K562 (cell line): Measurements from ENCODE around the gene TRIM77. TPM values are rescaled to one million over a fixed set of nuclear protein-coding genes. Genes with fewer than 3 reads are reported as not detected.
"Not testable (repeated sequence)": the region's sequence is repeated elsewhere in the genome, so short reads cannot be mapped to it uniquely, and the experiment has no call there.

ENCODE experiments used
- ATAC-seq: fragments of 200-7000 bp; cut with Tn5 transposase; 3 replicates; pipeline ENCODE4 v1.9.1; 2020; ENCODE audit warnings: moderate library complexity
- Bru-seq: library from RNA; stranded (reverse); fragments of 400-500 nt; gene quantifications from one replicate; lab custom pipeline; 2021; lab: Mats Ljungman, UMichigan
- BruChase-seq, 2 experiments: library from RNA; stranded (reverse); fragments of 400-500 nt; gene quantifications; one replicate each; lab custom pipeline; 2021; lab: Mats Ljungman, UMichigan
- BruUV-seq: library from RNA; stranded (reverse); fragments of 400-500 nt; replicated peaks from 2 replicates; lab custom pipeline; 2021; lab: Mats Ljungman, UMichigan
- CTCF ChIA-PET: fragments of 300-600 bp; formaldehyde crosslinking; extraction: SDS; loops from one replicate; lab custom pipeline; 2021; ENCODE audit warnings: low intra/inter-chr PET ratio; lab: Yijun Ruan, JAX
- POLR2A ChIA-PET: fragments of 300-600, 350-650 bp; sonication (Branson Sonifier 250); formaldehyde crosslinking; extraction: SDS; loops from one replicate; lab custom pipeline; 2021; ENCODE audit warnings: antibody characterized with exemption, inconsistent platforms; lab: Yijun Ruan, JAX
- DNase-seq, 4 experiments: peaks; one replicate each; pipeline versions ENCODE4 v3.0.0 to v3.0.0-alpha.2; 2011 to 2018; ENCODE audit warnings: low spot score in 3 of 4, mixed read lengths in 3 of 4; ENCODE audit errors: extremely low read depth in 1 of 4
- FAIRE-seq: peaks from 2 replicates; lab custom pipeline; 2011; peaks lifted over from hg19 to GRCh38; lab: Jason Lieb, UNC
- H2AFZ ChIP-seq: 2 replicates; pipeline ENCODE4 v1.6.0; 2011; ENCODE audit warnings: low read depth, low read length, control low read depth, inconsistent platforms
- H3K27ac ChIP-seq: fragments of 200-600 bp; 3 replicates; pipeline ENCODE4 v1.8.0; 2011; ENCODE audit warnings: low read depth, mild to moderate bottlenecking, control low read depth, inconsistent platforms, low read length, moderate library complexity, mixed read lengths; ENCODE audit errors: extremely low read depth
- H3K27me3 ChIP-seq, 2 experiments: fragments of 300-600 bp in 1 of 2; 2 replicates in 1 of 2; 3 replicates in 1 of 2; pipeline versions ENCODE4 v1.6.0 to v1.8.0; 2011; ENCODE audit warnings: inconsistent platforms in 2 of 2, low read length in 2 of 2, mild to moderate bottlenecking in 1 of 2, mixed read lengths in 1 of 2, moderate library complexity in 1 of 2; ENCODE audit not compliant: control insufficient read depth in 2 of 2, insufficient read depth in 2 of 2
- H3K36me3 ChIP-seq: fragments of 300-600 bp; 3 replicates; pipeline ENCODE4 v1.8.0; 2011; ENCODE audit warnings: mild to moderate bottlenecking, low read length, inconsistent platforms; ENCODE audit not compliant: control insufficient read depth, insufficient read depth
- H3K4me1 ChIP-seq, 2 experiments: fragments of 200-600 bp in 1 of 2; replicated peaks in 1 of 2; 2 replicates in 1 of 2; 3 replicates in 1 of 2; pipeline versions ENCODE4 v1.5.1 to v1.8.0; 2011; ENCODE audit warnings: inconsistent platforms in 2 of 2, low read length in 2 of 2, mild to moderate bottlenecking in 1 of 2, mixed read lengths in 1 of 2, moderate library complexity in 1 of 2; ENCODE audit not compliant: control insufficient read depth in 2 of 2, insufficient read depth in 2 of 2
- H3K4me2 ChIP-seq: 2 replicates; pipeline ENCODE4 v1.6.1; 2011; ENCODE audit warnings: low read length, control low read depth, inconsistent platforms, mixed read lengths; ENCODE audit not compliant: insufficient read depth
- H3K4me3 ChIP-seq: fragments of 200-600 bp; sonication (generic), shearing (Covaris generic); 2 replicates; pipeline ENCODE4 v1.5.1; 2016; ENCODE audit warnings: control low read depth, inconsistent platforms
- H3K79me2 ChIP-seq: fragments of 200-600 bp; 3 replicates; pipeline ENCODE4 v1.8.0; 2011; ENCODE audit warnings: low read length, inconsistent platforms; ENCODE audit not compliant: control insufficient read depth, insufficient read depth
- H3K9ac ChIP-seq, 2 experiments: 2 replicates each; pipeline versions ENCODE4 v1.6.0 to v1.6.1; 2011; ENCODE audit warnings: low read depth in 2 of 2, low read length in 2 of 2, control low read depth in 1 of 2, inconsistent platforms in 1 of 2, mild to moderate bottlenecking in 1 of 2, mixed read lengths in 1 of 2; ENCODE audit not compliant: insufficient read depth in 1 of 2
- H3K9me1 ChIP-seq: one replicate; pipeline ENCODE4 v1.6.0; 2011; ENCODE audit warnings: inconsistent platforms, mild to moderate bottlenecking, low read length, moderate library complexity; ENCODE audit not compliant: control insufficient read depth, insufficient read depth
- H3K9me3 ChIP-seq: replicated peaks from 2 replicates; pipeline ENCODE4 v1.5.1; 2011; ENCODE audit warnings: low read depth, low read length, inconsistent platforms; ENCODE audit not compliant: control insufficient read depth, insufficient read depth
- H4K20me1 ChIP-seq: replicated peaks from 2 replicates; pipeline ENCODE4 v1.6.1; 2011; ENCODE audit warnings: low read length, inconsistent platforms, mixed read lengths; ENCODE audit not compliant: control insufficient read depth, insufficient read depth
- ARID3A ChIP-seq: IDR thresholded peaks from 2 replicates; pipeline ENCODE4 v1.6.1; 2012; ENCODE audit warnings: low read depth, low read length, improper control_type of control experiment, borderline replicate concordance
- MAFK ChIP-seq: IDR thresholded peaks from 2 replicates; pipeline ENCODE4 v1.6.1; 2011; ENCODE audit warnings: low read length, improper control_type of control experiment
- USF2 ChIP-seq: sonication (generic); formaldehyde crosslinking; IDR thresholded peaks from 2 replicates; pipeline ENCODE4 v1.5.0; 2020; ENCODE audit warnings: missing genetic modification reagents
- WGBS: fragments of 100-300 bp; shearing (Covaris generic); methylation state at CpG from one replicate; pipeline ENCODE4 v1.1.6; 2016; ENCODE audit warnings: low coverage, mixed read lengths; ENCODE audit not compliant: insufficient coverage; ENCODE audit errors: missing lambda C conversion rate; 5-methylcytosine and 5-hydroxymethylcytosine counted together
- in situ Hi-C: fragments of 300-500 bp; cut with MboI; formaldehyde crosslinking; loops from 4 replicates; pipeline ENCODE4 v1.15.0; 2018; ENCODE audit warnings: inconsistent platforms, mixed read lengths
- intact Hi-C: fragments of 100-400 bp; cut with micrococcal nuclease; formaldehyde crosslinking; loops from 2 replicates; pipeline ENCODE4 v1.14.2; 2022
- long read RNA-seq, 3 experiments: library from polyadenylated mRNA in 2 of 3; library from RNA in 1 of 3; unstranded in 2 of 3; stranded (forward) in 1 of 3; transcript quantifications; one replicate each; pipeline ENCODE4 v2.0.0, GENCODE V29; 2019 to 2022
- polyA minus RNA-seq, 3 experiments: library from RNA; depleted of rRNA, polyadenylated mRNA; stranded (reverse); fragments of >200 nt; gene quantifications; 2 replicates each; pipeline ENCODE4 v1.2.3, GENCODE V29; 2011
- polyA plus RNA-seq, 8 experiments: library from polyadenylated mRNA; depleted of rRNA in 4 of 8; stranded (reverse) in 5 of 8; unstranded in 3 of 8; fragments of >200 nt; fragmentation: Nextera tagmentation in 2 of 8; fragmentation: Illumina TruSeq in 1 of 8; extraction: Ambion mirVana in 2 of 8; extraction: Trizol in 1 of 8; gene quantifications; 2 replicates each; pipeline versions ENCODE4 v1.2.1 to v1.2.3, GENCODE V29; 2011 to 2014; ENCODE audit warnings: inconsistent platforms in 1 of 8, missing spikeins in 1 of 8
- total RNA-seq, 7 experiments: library from RNA; depleted of rRNA in 6 of 7; stranded (reverse); fragments of >200 nt in 6 of 7; fragmentation: Illumina TruSeq in 2 of 7; extraction: Trizol in 2 of 7; gene quantifications; 2 replicates each; pipeline versions ENCODE4 v1.2.1 to v1.2.3, GENCODE V29; 2011 to 2021; ENCODE audit warnings: low replicate concordance in 1 of 7

The TRIM77 gene
- total RNA-seq (2011; cell fraction: chromatin; rRNA removed; ENCODE audit: low replicate concordance) = not detected in 2 replicates
- not detected in 2 replicates for total RNA-seq (2011; cell fraction: nucleolus; rRNA removed)
- total RNA-seq (2011; cell fraction: nucleoplasm; rRNA removed) = not detected in 2 replicates
- total RNA-seq (2014; rRNA removed) (not detected in 2 replicates), total RNA-seq (2014; rRNA removed; fragmentation: Illumina TruSeq; extraction: Trizol) (not detected in 2 replicates), total RNA-seq (2015; rRNA removed; fragmentation: Illumina TruSeq; extraction: Trizol) (not detected in 2 replicates), total RNA-seq (2021) (not detected in 2 replicates), polyA plus RNA-seq (2011; rRNA removed) (not detected in 2 replicates), polyA plus RNA-seq (2014; fragmentation: Illumina TruSeq; extraction: Trizol) (not detected in 2 replicates), polyA plus RNA-seq (2014; fragmentation: Nextera tagmentation; extraction: Ambion mirVana) (not detected), polyA plus RNA-seq (2014; rRNA removed) (not detected in 2 replicates), polyA minus RNA-seq (2011; rRNA and poly(A)+ RNA removed) (not detected in 2 replicates), Bru-seq, nascent RNA (not detected), BruChase-seq, experiment 1, labeled RNA remaining after a 2-hour chase (not detected), BruChase-seq, experiment 2, labeled RNA remaining after a 6-hour chase (not detected)
- polyA plus RNA-seq (2011; cell fraction: cytosol; rRNA removed) = not detected in 2 replicates
- not detected in 2 replicates for polyA plus RNA-seq (2011; cell fraction: nucleus; rRNA removed)
- not detected in 2 replicates for polyA plus RNA-seq (2012)
- polyA minus RNA-seq (2011; cell fraction: cytosol; rRNA and poly(A)+ RNA removed) = not detected in 2 replicates
- not detected in 2 replicates for polyA minus RNA-seq (2011; cell fraction: nucleus; rRNA and poly(A)+ RNA removed)
- long read RNA-seq, experiment 1 = 0 reads
- long read RNA-seq, experiment 2 = 0 reads
- long read RNA-seq, experiment 3 = 0 reads

GRCh38 chr11:89709999-89710398, at the start of gene TRIM77:
Gene TRIM77 (plus strand): TSS chr11:89710299. CDS start chr11:89710299, 0 bp downstream.
- ATAC-seq, in situ Hi-C loops, H3K9me3 ChIP-seq, DNase-seq, CTCF ChIA-PET, H2AFZ ChIP-seq, POLR2A ChIA-PET, H3K9ac ChIP-seq, H3K79me2 ChIP-seq, H3K4me2 ChIP-seq, H3K36me3 ChIP-seq, H3K27me3 ChIP-seq, BruUV-seq, FAIRE-seq, H3K9me1 ChIP-seq, H4K20me1 ChIP-seq, H3K4me3 ChIP-seq, H3K27ac ChIP-seq, H3K4me1 ChIP-seq, intact Hi-C loops: not testable (repeated sequence)
- WGBS = 0% methylated on average over 2 of the region's 2 CpGs

DNA sequence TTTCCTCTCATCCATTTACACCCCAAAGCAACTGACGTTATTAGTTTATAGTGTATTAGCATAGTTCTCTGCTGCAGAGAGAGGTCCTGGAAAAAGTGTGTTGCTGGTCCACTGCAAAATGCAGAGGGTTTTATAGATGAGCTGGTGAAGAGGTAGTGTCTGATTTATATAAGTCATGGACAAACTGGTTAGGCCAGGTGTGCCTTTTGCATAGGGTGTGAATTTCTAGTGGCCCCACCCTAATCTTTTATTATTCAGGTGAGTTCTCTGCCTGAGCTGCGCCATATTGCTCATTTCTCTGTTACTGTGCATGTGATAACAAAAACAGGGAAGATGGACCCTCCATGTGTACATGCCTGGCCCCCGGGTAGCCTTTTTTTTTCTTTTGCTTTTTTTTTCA, 43.1 kb upstream of the TRIM77 start:
- Histone ChIP-seq H3K4me1 (no peaks in the 10 kb centered on the region), H3K27ac (no peak overlapping the region), H3K36me3 (no peaks in the 10 kb centered on the region), H2AFZ (no peak overlapping the region), H3K9me1 (no peaks in the 10 kb centered on the region), H4K20me1 (no peaks in the 10 kb centered on the region), H3K4me2 (no peak overlapping the region), H3K9ac (no peak overlapping the region), H3K4me3 (no peak overlapping the region), H3K9me3 (no peaks in the 10 kb centered on the region), H3K27me3 (no peaks in the 10 kb centered on the region), H3K79me2 (no peaks in the 10 kb centered on the region)
- ATAC-seq (no peak), DNase-seq (no peak), FAIRE-seq (no peak)
- WGBS = 0% methylated on average over 3 of the region's 3 CpGs
- CTCF ChIA-PET = no interaction called here
- no peak for TF ChIP-seq MAFK
- TF ChIP-seq ARID3A = no peak
- TF ChIP-seq USF2 (CRISPR knock-in tag) = no peak
- BruUV-seq = no TSS peak
- intact Hi-C loops = no loop called here
- POLR2A ChIA-PET = no interaction called here
- in situ Hi-C loops = no loop called here
